GM10266 (cell line): ENCODE data around the gene PKM.

ENCODE experiments used
- DNase-seq: peaks from one replicate; pipeline ENCODE4 v3.0.0; 2012; ENCODE audit errors: extremely low spot score
- TF ChIP-seq, protein P1 (sequence below): IDR thresholded peaks from 2 replicates; pipeline ENCODE4 v1.5.1; 2012; ENCODE audit warnings: mild to moderate bottlenecking, low read depth; ENCODE audit not compliant: control insufficient read depth, insufficient read depth; ENCODE audit errors: missing control alignments

The PKM gene

DNA sequence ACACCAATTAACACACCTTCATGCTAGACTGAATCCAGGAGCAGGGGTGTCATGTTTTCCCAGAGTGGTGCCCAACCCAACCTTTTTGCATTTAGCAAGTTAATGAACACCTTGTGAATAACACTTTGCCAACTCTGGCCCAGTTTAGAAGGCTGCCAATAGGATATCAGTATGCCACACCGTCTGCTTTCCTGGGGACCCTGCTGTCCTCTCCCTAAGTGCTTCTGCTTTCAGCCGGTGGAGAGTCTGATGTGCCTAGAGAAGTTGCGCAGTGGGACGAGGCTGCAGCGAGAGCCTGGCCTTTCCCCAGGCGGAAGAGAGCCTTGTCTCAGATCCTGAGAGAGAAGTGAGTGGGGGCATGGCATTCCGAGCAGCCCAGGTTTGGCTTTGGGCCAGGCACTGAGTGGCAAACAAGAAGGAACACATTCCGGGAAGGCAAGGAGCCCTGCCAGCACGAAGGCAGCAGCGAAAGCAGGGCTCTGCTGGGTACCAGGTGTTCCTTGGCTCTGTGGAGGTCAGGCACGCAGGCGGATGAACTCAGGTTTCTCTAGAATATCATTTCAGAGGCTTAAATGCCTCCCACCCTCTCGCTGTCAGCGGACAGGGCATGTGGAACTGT lies 75.9 kb downstream of the PKM start:
- DNase-seq: no peak
- TF ChIP-seq, protein P1, sequence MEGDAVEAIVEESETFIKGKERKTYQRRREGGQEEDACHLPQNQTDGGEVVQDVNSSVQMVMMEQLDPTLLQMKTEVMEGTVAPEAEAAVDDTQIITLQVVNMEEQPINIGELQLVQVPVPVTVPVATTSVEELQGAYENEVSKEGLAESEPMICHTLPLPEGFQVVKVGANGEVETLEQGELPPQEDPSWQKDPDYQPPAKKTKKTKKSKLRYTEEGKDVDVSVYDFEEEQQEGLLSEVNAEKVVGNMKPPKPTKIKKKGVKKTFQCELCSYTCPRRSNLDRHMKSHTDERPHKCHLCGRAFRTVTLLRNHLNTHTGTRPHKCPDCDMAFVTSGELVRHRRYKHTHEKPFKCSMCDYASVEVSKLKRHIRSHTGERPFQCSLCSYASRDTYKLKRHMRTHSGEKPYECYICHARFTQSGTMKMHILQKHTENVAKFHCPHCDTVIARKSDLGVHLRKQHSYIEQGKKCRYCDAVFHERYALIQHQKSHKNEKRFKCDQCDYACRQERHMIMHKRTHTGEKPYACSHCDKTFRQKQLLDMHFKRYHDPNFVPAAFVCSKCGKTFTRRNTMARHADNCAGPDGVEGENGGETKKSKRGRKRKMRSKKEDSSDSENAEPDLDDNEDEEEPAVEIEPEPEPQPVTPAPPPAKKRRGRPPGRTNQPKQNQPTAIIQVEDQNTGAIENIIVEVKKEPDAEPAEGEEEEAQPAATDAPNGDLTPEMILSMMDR: no peak

DNA sequence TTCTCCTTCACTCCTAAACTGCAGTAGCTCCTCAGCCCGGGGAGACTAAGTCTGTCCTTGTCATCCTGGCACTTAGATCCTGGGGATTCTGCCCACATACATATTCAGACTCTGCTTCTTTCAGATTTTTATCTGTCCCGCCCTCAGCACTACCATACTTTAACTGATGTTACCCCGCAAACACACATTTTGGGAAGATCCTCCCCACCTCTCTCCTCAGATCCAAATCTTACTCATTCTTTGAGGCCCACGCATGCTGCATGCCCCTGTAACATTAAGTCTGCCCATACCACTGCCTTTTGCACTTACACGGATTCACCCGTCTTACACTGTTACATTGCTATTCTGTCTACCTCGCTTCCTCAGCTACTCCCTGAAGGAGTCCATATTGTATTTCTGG lies 76.7 kb downstream of the PKM start:
- no peak for DNase-seq

DNA sequence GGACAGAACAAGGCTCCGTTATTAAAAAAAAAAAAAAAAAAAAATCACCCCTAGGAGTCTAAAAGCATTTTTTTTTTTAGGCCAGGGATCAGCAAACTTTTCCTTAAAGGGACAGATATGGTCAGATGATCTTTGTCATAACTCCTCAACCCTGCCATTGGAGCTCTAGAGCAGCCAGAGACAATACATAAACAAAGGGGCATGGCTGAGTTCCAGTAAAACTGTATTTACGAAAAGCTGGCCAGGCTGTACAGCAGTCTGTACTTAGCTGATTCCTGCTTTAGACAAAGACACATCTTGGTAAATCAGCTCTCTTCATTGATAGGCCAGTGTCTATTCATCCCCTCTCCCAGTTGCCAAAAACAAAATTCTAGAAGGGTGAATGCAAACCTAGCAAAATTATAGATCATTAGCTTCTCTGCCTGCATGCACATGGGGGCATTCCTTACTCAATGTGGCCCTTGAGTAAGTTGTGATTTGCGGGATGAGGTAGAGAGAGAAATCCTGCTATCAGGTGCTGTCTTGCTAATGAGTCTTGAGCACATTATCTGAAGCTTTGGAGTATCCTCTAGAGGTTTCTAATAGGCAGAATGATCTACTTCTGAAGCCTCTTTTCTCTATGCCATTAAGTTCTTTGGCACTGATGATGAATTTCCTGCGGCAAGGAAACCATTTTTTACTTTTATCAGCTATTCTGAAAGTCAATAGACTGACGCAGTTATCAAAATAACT lies 77.6 kb downstream of the PKM start:
- DNase-seq: no peak

More for the DNA sequence above, 76.7 kb downstream of the PKM start:
- TF ChIP-seq, protein P1: no peak

More for the DNA sequence above, 77.6 kb downstream of the PKM start:
- TF ChIP-seq, protein P1: no peak
